KMS-11 (cell line): ENCODE results near the gene CPA4.
A peak's percentile ranks its signal among the peaks of the same experiment; 100 is the strongest.
"Not testable (repeated sequence)": the region's sequence is repeated elsewhere in the genome, so short reads cannot be mapped to it uniquely, and the experiment has no call there.

Experiments
- H2AFZ ChIP-seq: fragments of 200-600 bp; sonication (generic); 2 replicates; pipeline ENCODE4 v1.6.1; 2016; ENCODE audit warnings: antibody characterized with exemption, mixed run types, low read depth
- H3K27ac ChIP-seq: fragments of 200-600 bp; sonication (generic); 2 replicates; pipeline ENCODE4 v1.6.1; 2016; ENCODE audit warnings: mild to moderate bottlenecking, mixed run types
- H3K27me3 ChIP-seq: fragments of 200-600 bp; sonication (generic); 2 replicates; pipeline ENCODE4 v1.6.1; 2017; ENCODE audit warnings: mild to moderate bottlenecking, low read depth, mixed run types, moderate library complexity; ENCODE audit not compliant: insufficient read depth
- H3K36me3 ChIP-seq: fragments of 200-600 bp; sonication (generic); 2 replicates; pipeline ENCODE4 v1.6.1; 2017; ENCODE audit warnings: mild to moderate bottlenecking, mixed run types; ENCODE audit not compliant: insufficient read depth
- H3K4me1 ChIP-seq: fragments of 200-600 bp; sonication (generic); 2 replicates; pipeline ENCODE4 v1.6.1; 2016; ENCODE audit warnings: mild to moderate bottlenecking, low read depth, mixed run types; ENCODE audit not compliant: poor library complexity, severe bottlenecking
- H3K4me2 ChIP-seq: fragments of 200-600 bp; sonication (generic); 2 replicates; pipeline ENCODE4 v1.7.0; 2016; ENCODE audit warnings: mild to moderate bottlenecking, mixed run types
- H3K4me3 ChIP-seq: fragments of 200-600 bp; sonication (generic); IDR thresholded peaks from 2 replicates; pipeline ENCODE4 v1.6.1; 2017; ENCODE audit warnings: low read depth, low read length, mixed read lengths; ENCODE audit not compliant: insufficient read depth
- H3K79me2 ChIP-seq: fragments of 200-600 bp; sonication (generic); 2 replicates; pipeline ENCODE4 v1.6.1; 2016; ENCODE audit warnings: low read depth, mixed run types; ENCODE audit not compliant: insufficient read depth
- H3K9ac ChIP-seq: fragments of 200-600 bp; sonication (generic); 2 replicates; pipeline ENCODE4 v1.6.1; 2016; ENCODE audit warnings: mild to moderate bottlenecking, mixed run types
- H4K20me1 ChIP-seq: fragments of 200-600 bp; sonication (generic); 2 replicates; pipeline ENCODE4 v1.6.1; 2016; ENCODE audit warnings: mild to moderate bottlenecking, mixed run types; ENCODE audit not compliant: insufficient read depth
- CTCF ChIP-seq: fragments of 200-600 bp; sonication (generic); conservative IDR thresholded peaks from 2 replicates; pipeline ENCODE4 v1.6.1; 2017; ENCODE audit warnings: low read depth, mild to moderate bottlenecking, antibody characterized with exemption, low read length, moderate library complexity, mixed read lengths

Gene CPA4

GRCh38 chr7:130292682-130293257, at the start of gene CPA4:
Gene CPA4 (plus strand): TSS chr7:130293161. CDS start chr7:130293181, 20 bp downstream.
- Histone ChIP-seq H2AFZ (no peak within 1 kb of the TSS), H3K27ac (no peak within 1 kb of the TSS), H3K9ac (no peak within 1 kb of the TSS), H3K36me3 (no peaks in the 10 kb centered on the region), H4K20me1 (no peaks in the 10 kb centered on the region), H3K4me3 (no peak within 1 kb of the TSS), H3K4me2 (no peak within 1 kb of the TSS), H3K4me1 (no peaks in the 10 kb centered on the region), H3K27me3 (no peaks in the 10 kb centered on the region), H3K79me2 (no peaks in the 10 kb centered on the region)
- no peak for TF ChIP-seq CTCF

GRCh38 chr7:130243486-130243885, 49.5 kb upstream of the CPA4 start:
- Histone ChIP-seq H3K4me1 (peaks cover 28% of the 10 kb centered on the region), H3K4me2 (peak overlapping the region; percentile 66)
- not testable (repeated sequence) for H2AFZ ChIP-seq, H3K9ac ChIP-seq, H3K27ac ChIP-seq, H4K20me1 ChIP-seq, H3K36me3 ChIP-seq, H3K79me2 ChIP-seq, H3K27me3 ChIP-seq, H3K4me3 ChIP-seq

- not testable (repeated sequence) for H3K4me2 ChIP-seq, H3K9ac ChIP-seq, H3K27me3 ChIP-seq, H3K4me3 ChIP-seq, H2AFZ ChIP-seq, H4K20me1 ChIP-seq, H3K27ac ChIP-seq, H3K79me2 ChIP-seq, H3K36me3 ChIP-seq
- H3K4me1 ChIP-seq, result peaks cover 28% of the 10 kb centered on the region
Measured at GRCh38 chr7:130246491-130246890, 46.5 kb upstream of the CPA4 start.

GRCh38 chr7:130248842-130249241, 44.1 kb upstream of the CPA4 start:
- H4K20me1 ChIP-seq, H3K36me3 ChIP-seq: not testable (repeated sequence)

GRCh38 chr7:130249626-130250025, 43.3 kb upstream of the CPA4 start:
- not testable (repeated sequence) for H4K20me1 ChIP-seq, H3K27ac ChIP-seq, H3K79me2 ChIP-seq, H3K36me3 ChIP-seq, H3K9ac ChIP-seq, H2AFZ ChIP-seq, H3K4me1 ChIP-seq, H3K27me3 ChIP-seq, H3K4me3 ChIP-seq, H3K4me2 ChIP-seq

More at GRCh38 chr7:130248842-130249241, 44.1 kb upstream of the CPA4 start:
- H3K4me3 ChIP-seq, H3K27me3 ChIP-seq, H3K27ac ChIP-seq, H3K9ac ChIP-seq, H3K4me2 ChIP-seq, H3K4me1 ChIP-seq, H3K79me2 ChIP-seq, H2AFZ ChIP-seq: not testable (repeated sequence)

- Histone ChIP-seq H3K79me2 (no peaks in the 10 kb centered on the region), H3K9ac (no peak overlapping the region), H3K4me3 (no peak overlapping the region), H3K4me1 (no peaks in the 10 kb centered on the region), H2AFZ (no peak overlapping the region), H4K20me1 (no peaks in the 10 kb centered on the region), H3K4me2 (no peak overlapping the region), H3K27me3 (no peaks in the 10 kb centered on the region), H3K27ac (no peak overlapping the region), H3K36me3 (no peaks in the 10 kb centered on the region)
- no peak for TF ChIP-seq CTCF
Measured at GRCh38 chr7:130254555-130254954, 38.4 kb upstream of the CPA4 start.
